ENCODE results near the gene WSB1. TPM values are rescaled to one million over a fixed set of nuclear protein-coding genes. Genes with fewer than 3 reads are reported as not detected.
"Not testable (repeated sequence)": the region's sequence is repeated elsewhere in the genome, so short reads cannot be mapped to it uniquely, and the experiment has no call there.

The WSB1 gene
- total RNA-seq, 2 donors from 2014 or later: 214 to 284 TPM

DNA sequence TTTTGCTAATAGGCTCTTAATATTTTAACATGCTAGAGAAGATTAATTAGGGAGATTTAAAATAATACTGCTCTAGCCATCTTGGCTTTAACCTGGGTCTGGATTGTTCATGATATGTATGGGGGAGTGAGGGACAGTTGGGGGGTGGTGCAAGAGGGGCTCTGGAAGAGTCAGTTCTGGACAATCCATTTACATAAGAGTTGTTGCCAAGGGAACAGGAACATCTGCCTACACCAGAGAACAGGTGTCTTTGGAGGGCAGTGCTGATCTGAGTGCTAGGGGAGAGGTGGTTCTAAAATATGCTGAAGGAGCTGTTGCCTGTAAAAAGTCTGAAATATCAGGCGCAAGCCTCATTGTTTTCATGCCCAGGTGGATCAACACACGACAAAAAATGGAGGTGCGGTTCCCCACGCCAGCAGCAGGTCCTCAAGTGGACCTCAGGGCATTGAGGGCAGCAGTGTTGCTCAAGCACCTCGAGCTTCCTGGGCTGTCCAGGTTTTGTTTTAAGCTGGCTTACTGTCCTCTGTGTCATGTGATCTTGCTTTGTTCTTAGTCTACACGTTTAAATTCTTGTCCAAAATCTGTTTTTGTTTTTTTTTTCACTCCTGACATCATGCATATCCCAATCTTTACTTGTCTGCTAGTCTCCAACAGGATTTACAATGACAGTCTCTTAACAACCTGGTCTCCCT lies 25.4 kb upstream of the WSB1 start:
- no peak for TF ChIP-seq CTCF (IDR thresholded peaks at IDR 0.05)
- DNase-seq (ENCODE audit: low spot score): no peak
- no peak overlapping the region for H3K27ac ChIP-seq
- no peaks in the 10 kb centered on the region for H3K36me3 ChIP-seq
- H3K9me3 ChIP-seq: no peaks in the 10 kb centered on the region
- no peak for ATAC-seq (ENCODE audit: insufficient number of reproducible peaks, low FRiP score, low read depth)
- H3K4me3 ChIP-seq: no peak overlapping the region
- peaks cover 2 to 4% of the 10 kb centered on the region in 2 donors for H3K4me1 ChIP-seq (ENCODE audit: control insufficient read depth in 1 of 2, low read depth in 2 of 2)
- H3K27me3 ChIP-seq (replicated peaks; ENCODE audit: insufficient read depth): no peaks in the 10 kb centered on the region

- DNase-seq (ENCODE audit: low spot score) (no peak), ATAC-seq (ENCODE audit: insufficient number of reproducible peaks, low FRiP score, low read depth) (no peak)
- H3K36me3 ChIP-seq: no peaks in the 10 kb centered on the region
- H3K27me3 ChIP-seq (replicated peaks; ENCODE audit: insufficient read depth): no peaks in the 10 kb centered on the region
- H3K4me1 ChIP-seq (ENCODE audit: control insufficient read depth in 1 of 2, low read depth in 2 of 2): no peaks in the 10 kb centered on the region
- H3K9me3 ChIP-seq: no peaks in the 10 kb centered on the region
- no peak overlapping the region for H3K4me3 ChIP-seq
- no peak for TF ChIP-seq CTCF (IDR thresholded peaks at IDR 0.05)
- H3K27ac ChIP-seq: no peak overlapping the region
Observed at GRCh38 chr17:27269201-27269600, 24.7 kb upstream of the WSB1 start.

DNA sequence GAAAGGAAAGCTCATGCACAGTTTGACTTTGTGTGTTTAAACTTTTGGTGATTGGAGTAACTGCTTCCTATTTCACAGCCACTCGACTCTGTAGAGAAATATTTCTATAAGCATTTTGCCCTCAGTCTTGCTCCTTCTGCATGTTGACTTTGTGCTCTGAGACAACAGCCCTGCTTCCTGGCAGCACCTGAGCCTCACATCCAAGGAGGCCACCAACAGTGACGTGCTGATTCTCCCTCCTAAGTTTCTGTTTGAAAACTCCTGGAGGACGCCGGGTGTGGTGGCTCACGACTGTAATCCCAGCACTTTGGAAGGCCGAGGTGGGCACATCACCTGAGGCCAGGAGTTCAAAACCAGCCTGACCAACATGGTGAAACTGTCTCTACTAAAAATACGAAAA lies 23.9 kb upstream of the WSB1 start:
- no peak for DNase-seq (ENCODE audit: low spot score)
- Histone ChIP-seq H3K27me3 (replicated peaks; ENCODE audit: insufficient read depth) (no peaks in the 10 kb centered on the region), H3K4me3 (no peak overlapping the region), H3K27ac (no peak overlapping the region), H3K4me1 (ENCODE audit: control insufficient read depth in 1 of 2, low read depth in 2 of 2) (no peaks in the 10 kb centered on the region), H3K9me3 (no peaks in the 10 kb centered on the region), H3K36me3 (no peaks in the 10 kb centered on the region)
- no peak for TF ChIP-seq CTCF (IDR thresholded peaks at IDR 0.05)
- no peak for ATAC-seq (ENCODE audit: insufficient number of reproducible peaks, low FRiP score, low read depth)

DNA sequence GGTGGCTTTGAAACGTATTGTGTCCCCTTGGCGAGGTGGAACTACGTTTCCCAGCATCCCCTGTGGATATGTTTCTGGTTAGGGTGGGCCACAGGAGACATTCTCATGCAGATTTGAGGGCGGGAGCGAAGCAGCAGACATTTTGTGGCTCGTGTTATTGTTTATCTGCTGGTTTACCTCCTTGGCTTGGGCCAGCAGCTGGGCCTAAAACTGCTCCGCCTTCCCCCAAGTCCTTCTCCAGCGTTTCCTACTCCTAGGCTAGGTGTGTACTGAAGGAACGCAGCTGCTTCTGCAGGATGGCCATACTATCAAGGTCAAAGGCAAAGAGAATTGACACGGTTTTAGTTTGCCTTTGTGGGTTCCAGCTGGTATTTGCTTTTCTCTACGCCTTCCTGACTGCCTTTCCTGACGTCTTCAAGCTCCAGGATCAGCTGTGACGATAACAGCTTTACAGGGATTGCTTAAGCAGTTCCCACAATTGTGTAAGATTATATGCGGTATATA lies 17.2 kb upstream of the WSB1 start:
- TF ChIP-seq CTCF (IDR thresholded peaks at IDR 0.05): no peak
- Histone ChIP-seq H3K27ac (no peak overlapping the region), H3K4me1 (ENCODE audit: control insufficient read depth in 1 of 2, low read depth in 2 of 2) (no peaks in the 10 kb centered on the region), H3K27me3 (replicated peaks; ENCODE audit: insufficient read depth) (no peaks in the 10 kb centered on the region), H3K4me3 (no peak overlapping the region), H3K9me3 (no peaks in the 10 kb centered on the region), H3K36me3 (no peaks in the 10 kb centered on the region)
- ATAC-seq (ENCODE audit: insufficient number of reproducible peaks, low FRiP score, low read depth): no peak
- no peak for DNase-seq (ENCODE audit: low spot score)

DNA sequence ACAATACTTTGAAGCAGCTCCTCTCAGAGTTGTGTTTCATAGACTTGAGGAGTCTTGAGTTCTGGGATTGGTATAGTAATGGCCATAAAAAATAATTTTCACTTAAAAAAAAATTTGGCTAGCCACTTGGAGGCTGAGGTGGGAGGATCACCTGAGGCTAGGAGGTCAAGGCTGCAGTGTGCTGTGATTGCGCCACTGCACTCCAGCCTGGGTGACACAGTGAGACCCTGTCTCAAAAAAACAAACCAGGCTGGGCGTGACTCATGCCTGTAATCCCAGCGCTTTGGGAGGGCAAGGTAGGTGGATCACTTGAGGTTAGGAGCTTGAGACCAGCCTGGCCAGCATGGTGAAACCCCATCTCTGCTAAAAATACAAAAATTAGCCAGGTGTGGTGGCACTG lies 14.8 kb upstream of the WSB1 start:
- H3K4me1 ChIP-seq (ENCODE audit: control insufficient read depth in 1 of 2, low read depth in 2 of 2); H3K36me3 ChIP-seq; DNase-seq (ENCODE audit: low spot score); H3K4me3 ChIP-seq; H3K9me3 ChIP-seq; H3K27ac ChIP-seq; H3K27me3 ChIP-seq (replicated peaks; ENCODE audit: insufficient read depth); ATAC-seq (ENCODE audit: insufficient number of reproducible peaks, low FRiP score, low read depth): not testable (repeated sequence)

DNA sequence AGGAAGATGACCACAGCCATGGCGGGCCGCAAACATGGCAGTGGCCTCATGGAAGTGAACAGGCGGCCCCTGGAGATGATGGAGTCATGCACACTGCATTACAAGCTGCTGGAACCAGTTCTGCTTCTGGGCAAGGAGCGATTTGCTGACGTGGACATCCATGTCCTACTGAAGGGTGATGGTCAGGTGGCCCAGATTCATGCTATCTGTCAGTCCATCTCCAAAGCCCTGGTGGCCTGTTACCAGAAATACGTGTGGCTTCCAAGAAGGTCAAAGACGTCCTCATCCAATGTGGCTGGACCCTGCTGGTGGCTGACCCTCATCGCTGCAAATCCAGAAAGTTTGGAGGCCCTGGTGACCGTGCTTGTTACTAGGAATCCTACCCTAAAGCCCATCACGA lies 13.4 kb upstream of the WSB1 start:
- H3K36me3 ChIP-seq: no peaks in the 10 kb centered on the region
- no peak for ATAC-seq (ENCODE audit: insufficient number of reproducible peaks, low FRiP score, low read depth)
- no peak overlapping the region for H3K27ac ChIP-seq
- no peaks in the 10 kb centered on the region for H3K27me3 ChIP-seq (replicated peaks; ENCODE audit: insufficient read depth)
- no peak for DNase-seq (ENCODE audit: low spot score)
- no peak overlapping the region for H3K4me3 ChIP-seq
- H3K4me1 ChIP-seq (ENCODE audit: control insufficient read depth in 1 of 2, low read depth in 2 of 2): no peaks in the 10 kb centered on the region
- TF ChIP-seq CTCF (IDR thresholded peaks at IDR 0.05): no peak
- H3K9me3 ChIP-seq: no peaks in the 10 kb centered on the region
